HEK293 (cell line): ENCODE measurements around the gene DLG1.

Experiments used
- CTCF ChIA-PET: fragments of 350-600 bp; formaldehyde crosslinking; extraction: SDS; loops from one replicate; lab custom pipeline; 2021; ENCODE audit warnings: antibody characterized with exemption; lab: Yijun Ruan, JAX
- POLR2A ChIA-PET: fragments of 300-600 bp; formaldehyde crosslinking; extraction: SDS; loops from one replicate; lab custom pipeline; 2020; ENCODE audit warnings: antibody characterized with exemption, inconsistent platforms; lab: Yijun Ruan, JAX
- H3K27ac ChIP-seq: fragments of 200-500 bp; sonication (Bioruptor generic); 2 replicates; pipeline ENCODE4 v1.5.1; 2014; ENCODE audit warnings: low read depth, low read length, control low read depth, inconsistent platforms; ENCODE audit errors: extremely low read depth
- H3K36me3 ChIP-seq, 2 experiments: fragments of 200-500 bp in 1 of 2; sonication (Bioruptor generic) in 1 of 2; 1 replicate in 1 of 2; 2 replicates in 1 of 2; pipeline ENCODE4 v1.5.1; 2014 to 2017; ENCODE audit warnings: inconsistent platforms in 2 of 2, low read length in 2 of 2; ENCODE audit not compliant: control insufficient read depth in 2 of 2, insufficient read depth in 1 of 2
- H3K4me1 ChIP-seq: fragments of 200-500 bp; sonication (Bioruptor generic); 2 replicates; pipeline ENCODE4 v1.5.1; 2014; ENCODE audit warnings: mild to moderate bottlenecking, low read length, inconsistent platforms; ENCODE audit not compliant: control insufficient read depth, insufficient read depth
- H3K4me3 ChIP-seq: 2 replicates; pipeline ENCODE4 v1.5.1; 2011; ENCODE audit warnings: low read depth, mild to moderate bottlenecking, control low read depth, low read length, moderate library complexity
- H3K9me3 ChIP-seq: fragments of 200-500 bp; sonication (Bioruptor generic); 2 replicates; pipeline ENCODE4 v1.5.1; 2014; ENCODE audit warnings: low read depth, low read length, inconsistent platforms; ENCODE audit not compliant: control insufficient read depth, insufficient read depth
- EGR2 ChIP-seq: fragments of 450-650 bp; formaldehyde crosslinking; IDR thresholded peaks from 2 replicates; pipeline ENCODE4 v1.5.1; 2016; ENCODE audit warnings: low read depth, missing biosample characterization, missing genetic modification characterization
- HIC1 ChIP-seq: fragments of 450-650 bp; formaldehyde crosslinking; IDR thresholded peaks from 2 replicates; pipeline ENCODE4 v1.5.1; 2016; ENCODE audit warnings: missing biosample characterization, missing genetic modification characterization
- KLF16 ChIP-seq: fragments of 450-650 bp; formaldehyde crosslinking; IDR thresholded peaks from 2 replicates; pipeline ENCODE4 v1.5.1; 2017; ENCODE audit warnings: missing biosample characterization, missing genetic modification characterization
- PRDM1 ChIP-seq: fragments of 450-650 bp; formaldehyde crosslinking; IDR thresholded peaks from 2 replicates; pipeline ENCODE4; 2016; ENCODE audit warnings: missing biosample characterization, missing genetic modification characterization
- PRDM6 ChIP-seq: fragments of 450-650 bp; formaldehyde crosslinking; IDR thresholded peaks from 2 replicates; pipeline ENCODE4 v1.5.1; 2017; ENCODE audit warnings: missing biosample characterization, missing genetic modification characterization
- SCRT1 ChIP-seq: fragments of 450-650 bp; formaldehyde crosslinking; IDR thresholded peaks from 2 replicates; pipeline ENCODE4 v1.5.1; 2016; ENCODE audit warnings: missing biosample characterization, missing genetic modification characterization, borderline replicate concordance
- SCRT2 ChIP-seq: fragments of 450-650 bp; formaldehyde crosslinking; IDR thresholded peaks from 2 replicates; pipeline ENCODE4 v1.5.1; 2016; ENCODE audit warnings: missing biosample characterization, missing genetic modification characterization
- SETDB1 ChIP-seq: IDR thresholded peaks from one replicate; pipeline ENCODE4 v1.6.1; 2017; ENCODE audit warnings: mild to moderate bottlenecking, low read length, moderate library complexity, mixed read lengths; ENCODE audit not compliant: insufficient read length
- SP2 ChIP-seq: fragments of 450-650 bp; formaldehyde crosslinking; IDR thresholded peaks from 2 replicates; pipeline ENCODE4 v1.5.1; 2016; ENCODE audit warnings: missing biosample characterization, missing genetic modification characterization
- SP3 ChIP-seq: fragments of 450-650 bp; formaldehyde crosslinking; IDR thresholded peaks from 2 replicates; pipeline ENCODE4 v1.5.1; 2016; ENCODE audit warnings: missing biosample characterization, missing genetic modification characterization
- TRIM28 ChIP-seq: IDR thresholded peaks from 2 replicates; pipeline ENCODE4 v1.6.1; 2011; ENCODE audit warnings: low read length, control low read depth, borderline replicate concordance
- ZBTB44 ChIP-seq: fragments of 450-650 bp; IDR thresholded peaks from 2 replicates; pipeline ENCODE4 v1.5.1; 2018; ENCODE audit warnings: missing biosample characterization, mild to moderate bottlenecking, missing genetic modification characterization
- ZIC2 ChIP-seq: fragments of 450-650 bp; formaldehyde crosslinking; IDR thresholded peaks from 2 replicates; pipeline ENCODE4 v1.5.1; 2016; ENCODE audit warnings: missing biosample characterization, missing genetic modification characterization
- ZNF248 ChIP-seq: fragments of 450-650 bp; formaldehyde crosslinking; IDR thresholded peaks from 2 replicates; pipeline ENCODE4 v1.5.1; 2017; ENCODE audit warnings: missing biosample characterization, missing genetic modification characterization
- ZNF274 ChIP-seq, 2 experiments: fragments of 200-500 bp in 1 of 2; fragments of 450-650 bp in 1 of 2; sonication (Bioruptor generic) in 1 of 2; formaldehyde crosslinking in 1 of 2; IDR thresholded peaks; 2 replicates each; pipeline versions ENCODE4 v1.5.1 to v1.6.1; 2014 to 2016; ENCODE audit warnings: borderline replicate concordance in 1 of 2, inconsistent platforms in 1 of 2, low read length in 1 of 2, missing biosample characterization in 1 of 2, missing genetic modification characterization in 1 of 2
- ZNF324 ChIP-seq: fragments of 450-650 bp; formaldehyde crosslinking; IDR thresholded peaks from 2 replicates; pipeline ENCODE4 v1.5.1; 2016; ENCODE audit warnings: missing biosample characterization, missing genetic modification characterization
- ZNF600 ChIP-seq: fragments of 450-650 bp; formaldehyde crosslinking; IDR thresholded peaks from 2 replicates; pipeline ENCODE4 v1.5.1; 2016; ENCODE audit warnings: missing biosample characterization, missing genetic modification characterization
- ZNF664 ChIP-seq: fragments of 450-650 bp; formaldehyde crosslinking; IDR thresholded peaks from 2 replicates; pipeline ENCODE4 v1.5.1; 2016; ENCODE audit warnings: missing biosample characterization, missing genetic modification characterization
- ZNF837 ChIP-seq: fragments of 450-650 bp; formaldehyde crosslinking; IDR thresholded peaks from 2 replicates; pipeline ENCODE4 v1.5.1; 2016; ENCODE audit warnings: missing biosample characterization, missing genetic modification characterization

Gene DLG1

GRCh38 chr3:197183582-197183981 is 114.8 kb downstream of the DLG1 start:
- Histone ChIP-seq H3K4me3 (no peak overlapping the region), H3K4me1 (no peaks in the 10 kb centered on the region), H3K9me3 (no peaks in the 10 kb centered on the region), H3K27ac (no peak overlapping the region), H3K36me3 (no peaks in the 10 kb centered on the region)
- TF ChIP-seq SCRT2 (peak; percentile 83), SCRT1 (tag by site-specific recombination) (peak; percentile 75; the same call in 1 of the 2 replicates), TRIM28 (0 out of 2 replicates have a peak, but pooled peaks have one; percentile 16), ZNF274 (IDR thresholded peaks at IDR 0.05; ENCODE audit: low read length) (no peak), ZNF274 (tag by site-specific recombination; IDR thresholded peaks at IDR 0.05; ENCODE audit: borderline replicate concordance) (no peak), PRDM1 (peak; percentile 65), ZNF600 (tag by site-specific recombination) (peak; percentile 64; the same call in 1 of the 2 replicates), KLF16 (tag by site-specific recombination) (no peak), ZIC2 (peak; percentile 34; the same call in 1 of the 2 replicates), ZBTB44 (0 out of 2 replicates have a peak, but pooled peaks have one; percentile 24)
- CTCF ChIA-PET: interaction anchor here (1.2 kb wide), 1 partner anchor 154 kb away, joined by 5 read pairs; the partner anchor contains the start of gene MELTF
- POLR2A ChIA-PET: no interaction called here

GRCh38 chr3:197181741-197182140 is 116.7 kb downstream of the DLG1 start:
- ChIA-PET POLR2A (no interaction called here), CTCF (no interaction called here)

GRCh38 chr3:197178998-197179397 is 119.4 kb downstream of the DLG1 start:
- no peaks in the 10 kb centered on the region for H3K9me3 ChIP-seq
- no peak for TF ChIP-seq SP2 (tag by site-specific recombination)
- no peak for TF ChIP-seq HIC1 (tag by site-specific recombination)
- no peak for TF ChIP-seq SETDB1
- no peak for TF ChIP-seq ZNF837
- no peak for TF ChIP-seq SP3 (tag by site-specific recombination)
- TF ChIP-seq ZNF664 (tag by site-specific recombination): no peak
- TF ChIP-seq EGR2 (tag by site-specific recombination): no peak
- no peak for TF ChIP-seq ZNF248 (tag by site-specific recombination)
- TF ChIP-seq ZNF324 (tag by site-specific recombination): no peak
- H3K36me3 ChIP-seq: no peaks in the 10 kb centered on the region
- POLR2A ChIA-PET: no interaction called here
- no peak overlapping the region for H3K4me3 ChIP-seq
- CTCF ChIA-PET: interaction anchor here (0.5 kb wide), 1 partner anchor 48 kb away, joined by 3 read pairs; no protein-coding TSS in a partner anchor
- no peak overlapping the region for H3K27ac ChIP-seq
- no peaks in the 10 kb centered on the region; the same call in 1 of the 2 replicates for H3K4me1 ChIP-seq

More at GRCh38 chr3:197181741-197182140, 116.7 kb downstream of the DLG1 start:
- Histone ChIP-seq H3K4me1 (no peaks in the 10 kb centered on the region), H3K4me3 (no peak overlapping the region), H3K36me3 (no peaks in the 10 kb centered on the region), H3K9me3 (no peaks in the 10 kb centered on the region), H3K27ac (no peak overlapping the region)
- TF ChIP-seq ZNF600 (tag by site-specific recombination) (peak; percentile 70; the same call in 1 of the 2 replicates), KLF16 (tag by site-specific recombination) (no peak), PRDM6 (tag by site-specific recombination) (peak; percentile 35; the same call in 1 of the 2 replicates)
